ENCODE results near the gene ZNF253. TPM values are rescaled to one million over a fixed set of nuclear protein-coding genes. Genes with fewer than 3 reads are reported as not detected.

The ZNF253 gene
- total and polyA plus RNA-seq, 8 donors = 2.4 to 32.1 (median 7.4) TPM

DNA sequence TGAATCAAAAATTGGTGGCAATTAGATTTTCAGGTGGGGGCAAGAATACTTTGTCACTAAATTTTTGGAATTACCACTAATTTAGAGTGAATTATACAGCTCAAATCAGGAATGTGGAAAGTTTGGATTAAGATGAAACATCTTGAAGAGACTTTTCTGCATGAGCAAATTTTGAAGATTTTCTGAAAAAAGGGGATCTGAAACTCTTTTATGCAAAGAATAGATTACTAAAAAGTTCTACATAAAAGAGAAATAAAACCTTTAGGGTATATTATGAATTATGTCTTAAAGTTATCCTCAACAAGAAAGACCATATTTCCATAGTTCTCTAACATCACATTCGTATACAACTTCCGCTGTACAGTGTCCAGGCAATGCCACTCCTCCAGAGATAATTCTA lies 71.7 kb downstream of the ZNF253 start:
- Histone ChIP-seq H3K4me1 (no peaks in the 10 kb centered on the region), H3K4me3 (no peak overlapping the region), H3K9me3 (peaks cover 18 to 79% (median 60%) of the 10 kb centered on the region in 4 donors), H3K36me3 (peaks cover 0 to 26% (median 13%) of the 10 kb centered on the region in 4 donors), H3K27me3 (no peaks in the 10 kb centered on the region), H3K27ac (no peak overlapping the region)
- intact Hi-C loops (cut with DNase I; ENCODE audit: low total_unique reads) = no loop called here
- DNase-seq = no peak
- WGBS, 5 donors = 92 to 98% (median 93%) methylated on average over 2 of the region's 2 CpGs
- TF ChIP-seq EP300 (IDR thresholded peaks at IDR 0.05) = no peak
- TF ChIP-seq, protein P1, sequence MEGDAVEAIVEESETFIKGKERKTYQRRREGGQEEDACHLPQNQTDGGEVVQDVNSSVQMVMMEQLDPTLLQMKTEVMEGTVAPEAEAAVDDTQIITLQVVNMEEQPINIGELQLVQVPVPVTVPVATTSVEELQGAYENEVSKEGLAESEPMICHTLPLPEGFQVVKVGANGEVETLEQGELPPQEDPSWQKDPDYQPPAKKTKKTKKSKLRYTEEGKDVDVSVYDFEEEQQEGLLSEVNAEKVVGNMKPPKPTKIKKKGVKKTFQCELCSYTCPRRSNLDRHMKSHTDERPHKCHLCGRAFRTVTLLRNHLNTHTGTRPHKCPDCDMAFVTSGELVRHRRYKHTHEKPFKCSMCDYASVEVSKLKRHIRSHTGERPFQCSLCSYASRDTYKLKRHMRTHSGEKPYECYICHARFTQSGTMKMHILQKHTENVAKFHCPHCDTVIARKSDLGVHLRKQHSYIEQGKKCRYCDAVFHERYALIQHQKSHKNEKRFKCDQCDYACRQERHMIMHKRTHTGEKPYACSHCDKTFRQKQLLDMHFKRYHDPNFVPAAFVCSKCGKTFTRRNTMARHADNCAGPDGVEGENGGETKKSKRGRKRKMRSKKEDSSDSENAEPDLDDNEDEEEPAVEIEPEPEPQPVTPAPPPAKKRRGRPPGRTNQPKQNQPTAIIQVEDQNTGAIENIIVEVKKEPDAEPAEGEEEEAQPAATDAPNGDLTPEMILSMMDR (IDR thresholded peaks at IDR 0.05) = no peak
- TF ChIP-seq POLR2A (IDR thresholded peaks at IDR 0.05) = no peak
- no peak for TF ChIP-seq POLR2AphosphoS5 (IDR thresholded peaks at IDR 0.05)

DNA sequence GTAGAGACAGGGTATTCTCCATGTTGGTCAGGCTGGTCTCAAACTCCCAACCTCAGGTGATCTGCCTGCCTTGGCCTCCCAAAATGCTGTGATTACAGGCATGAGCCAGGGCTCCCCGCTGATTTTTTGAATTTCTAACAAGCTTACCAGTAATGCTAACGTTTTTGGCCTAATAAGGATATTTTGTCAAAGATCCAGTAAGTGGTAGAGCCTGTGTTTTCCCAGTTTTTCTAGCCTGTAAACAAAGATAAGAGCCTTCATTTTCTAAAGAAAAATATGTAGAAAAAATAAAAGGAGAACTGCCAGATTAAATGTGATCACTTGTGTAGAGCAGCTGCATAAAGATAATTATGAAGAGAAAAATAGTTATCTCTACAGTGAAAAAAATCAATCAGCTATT lies 72.8 kb downstream of the ZNF253 start:
- Histone ChIP-seq H3K27me3 (no peaks in the 10 kb centered on the region), H3K36me3 (peaks cover 0 to 16% (median 6%) of the 10 kb centered on the region in 4 donors), H3K4me1 (no peaks in the 10 kb centered on the region), H3K9me3 (peaks cover 18 to 72% (median 55%) of the 10 kb centered on the region in 4 donors), H3K4me3 (no peak overlapping the region), H3K27ac (no peak overlapping the region)
- TF ChIP-seq POLR2A (IDR thresholded peaks at IDR 0.05) = no peak
- TF ChIP-seq, protein P1 (IDR thresholded peaks at IDR 0.05) = no peak
- TF ChIP-seq EP300 (IDR thresholded peaks at IDR 0.05) = no peak
- no peak for TF ChIP-seq POLR2AphosphoS5 (IDR thresholded peaks at IDR 0.05)
- WGBS, 5 donors = 14 to 31% (median 22%) methylated on average over 2 of the region's 2 CpGs
- intact Hi-C loops (cut with DNase I; ENCODE audit: low total_unique reads) = no loop called here
- DNase-seq = no peak

DNA sequence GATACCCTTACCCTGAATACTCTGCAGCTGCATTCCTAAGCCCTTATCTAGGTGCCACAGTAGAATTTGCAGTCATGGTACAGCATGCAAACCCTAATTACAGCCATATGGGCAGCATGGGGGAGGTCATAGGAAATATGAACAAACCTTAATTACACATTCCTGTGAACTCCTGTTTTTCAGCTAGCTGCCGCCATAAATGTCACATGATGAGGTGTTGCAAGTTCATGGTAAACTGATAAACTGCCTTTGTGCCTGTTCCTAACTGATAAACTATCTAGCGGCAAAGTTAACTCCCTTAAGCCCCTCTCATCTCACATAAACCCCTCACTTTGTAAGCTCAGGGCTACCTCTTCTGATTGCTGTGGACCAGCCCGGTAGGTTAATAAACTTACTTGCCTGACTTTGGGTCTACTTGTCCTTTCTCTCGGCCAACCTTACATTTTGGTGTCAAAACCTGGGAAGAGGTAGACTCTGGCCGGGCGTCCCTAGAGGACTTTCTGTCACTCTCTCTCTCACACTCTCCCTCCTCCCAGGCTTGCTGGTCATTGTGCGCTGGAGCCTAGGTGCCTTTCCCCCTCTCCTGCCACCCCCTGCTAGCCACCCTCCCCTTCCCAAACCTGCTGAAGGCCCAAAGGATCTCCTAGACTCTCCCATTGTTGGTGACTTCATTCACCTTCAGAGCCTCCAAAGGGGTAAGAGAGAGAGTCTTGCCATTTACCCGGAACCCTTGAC lies 78.3 kb downstream of the ZNF253 start:
- intact Hi-C loops (cut with DNase I; ENCODE audit: low total_unique reads) = no loop called here
- peaks cover 0 to 22% (median 0%) of the 10 kb centered on the region in 3 donors for H3K27me3 ChIP-seq
- 72 to 78% (median 74%) methylated on average over 8 of the region's 8 CpGs for WGBS, 5 donors
- H3K4me3 ChIP-seq = no peak overlapping the region
- no peaks in the 10 kb centered on the region for H3K36me3 ChIP-seq
- TF ChIP-seq, protein P1 (IDR thresholded peaks at IDR 0.05) = no peak
- no peak for TF ChIP-seq EP300 (IDR thresholded peaks at IDR 0.05)
- TF ChIP-seq POLR2AphosphoS5 (IDR thresholded peaks at IDR 0.05) = no peak
- TF ChIP-seq POLR2A (IDR thresholded peaks at IDR 0.05) = no peak
- H3K9me3 ChIP-seq = peaks cover 0 to 68% (median 31%) of the 10 kb centered on the region in 4 donors
- no peak overlapping the region for H3K27ac ChIP-seq
- H3K4me1 ChIP-seq = no peaks in the 10 kb centered on the region
- DNase-seq = no peak

Other genes with a start within 250 kb of the ZNF253 start
- 10 to 100 TPM in 2 of 5 donors, 1 to 10 TPM in 2, not detected in 1; 2.0 to 60.7 (median 17.5) TPM for gene PBX4, start 247.2 kb upstream of the ZNF253 start, total RNA-seq
- gene PBX4, start 247.2 kb upstream of the ZNF253 start, polyA plus RNA-seq = 1 to 10 TPM; 2.9 to 4.9 (median 2.9) TPM
- 100 to 1,000 TPM in 1 of 5 donors, 10 to 100 TPM in 2, 1 to 10 TPM in 2; 4.1 to 156 (median 25.9) TPM for gene LPAR2, start 237.7 kb upstream of the ZNF253 start, total RNA-seq
- gene LPAR2, start 237.7 kb upstream of the ZNF253 start, polyA plus RNA-seq = 10 to 100 TPM; 14.4 to 23.0 (median 15.0) TPM
- gene GMIP, start 222.2 kb upstream of the ZNF253 start, total RNA-seq = 10 to 100 TPM in 4 of 5 donors, 1 to 10 TPM in 1; 5.3 to 96.2 (median 35.0) TPM
- gene GMIP, start 222.2 kb upstream of the ZNF253 start, polyA plus RNA-seq = 10 to 100 TPM in 2 of 3 donors, 1 to 10 TPM in 1; 5.2 to 11.9 (median 10.3) TPM
- 100 to 1,000 TPM in 3 of 5 donors, 10 to 100 TPM in 2; 30.1 to 451 (median 204) TPM for gene ATP13A1, start 202.2 kb upstream of the ZNF253 start, total RNA-seq
- gene ATP13A1, start 202.2 kb upstream of the ZNF253 start, polyA plus RNA-seq = 10 to 100 TPM; 17.3 to 35.4 (median 25.1) TPM
- 1 to 10 TPM; 2.2 to 8.8 (median 3.0) TPM for gene ZNF101, start 197.0 kb upstream of the ZNF253 start, total RNA-seq
- gene ZNF101, start 197.0 kb upstream of the ZNF253 start, polyA plus RNA-seq = 1 to 10 TPM; 5.5 to 9.1 (median 7.2) TPM
- gene ZNF14, start 132.8 kb upstream of the ZNF253 start, total RNA-seq = 10 to 100 TPM in 1 of 5 donors, 1 to 10 TPM in 2, under 1 TPM in 2; 0.29 to 13.2 (median 7.0) TPM
- gene ZNF14, start 132.8 kb upstream of the ZNF253 start, polyA plus RNA-seq = 1 to 10 TPM; 3.1 to 5.0 (median 3.6) TPM
- gene ZNF506, start 44.1 kb upstream of the ZNF253 start, total RNA-seq = 10 to 100 TPM; 11.7 to 93.7 (median 61.7) TPM
- 1 to 10 TPM; 3.4 to 5.5 (median 4.8) TPM for gene ZNF506, start 44.1 kb upstream of the ZNF253 start, polyA plus RNA-seq
- gene ZNF93, start 35.1 kb downstream of the ZNF253 start, total RNA-seq = 1 to 10 TPM in 2 of 5 donors, under 1 TPM in 1, not detected in 2; 0.45 to 9.2 (median 7.4) TPM
- gene ZNF93, start 35.1 kb downstream of the ZNF253 start, polyA plus RNA-seq = 1 to 10 TPM; 2.3 to 3.1 (median 2.3) TPM
- gene ZNF682, start 173.6 kb downstream of the ZNF253 start, total RNA-seq = 10 to 100 TPM in 1 of 5 donors, 1 to 10 TPM in 3, under 1 TPM in 1; 0.29 to 16.1 (median 3.9) TPM
- 1 to 10 TPM in 2 of 3 donors, under 1 TPM in 1; 0.92 to 6.7 (median 2.6) TPM for gene ZNF682, start 173.6 kb downstream of the ZNF253 start, polyA plus RNA-seq
- gene ZNF90, start 212.1 kb downstream of the ZNF253 start, total RNA-seq = 10 to 100 TPM in 1 of 5 donors, 1 to 10 TPM in 4; 1.7 to 67.1 (median 5.1) TPM
- gene ZNF90, start 212.1 kb downstream of the ZNF253 start, polyA plus RNA-seq = 1 to 10 TPM; 1.4 to 2.2 (median 1.5) TPM

Measured in stomach (tissue), 9 donors.